HepG2 (cell line): Measurements from ENCODE around the gene C2. TPM values are rescaled to one million over a fixed set of nuclear protein-coding genes. Genes with fewer than 3 reads are reported as not detected.

ENCODE experiments used
- ADNP ChIP-seq: sonication (generic); formaldehyde crosslinking; IDR thresholded peaks from 2 replicates; pipeline ENCODE4 v1.4.0; 2020; ENCODE audit warnings: missing genetic modification reagents
- ARNT2 ChIP-seq: sonication (generic); formaldehyde crosslinking; IDR thresholded peaks from 2 replicates; pipeline ENCODE4 v1.8.0; 2022; ENCODE audit warnings: mild to moderate bottlenecking, low read depth, missing genetic modification reagents, moderate library complexity
- BHLHE40 ChIP-seq: IDR thresholded peaks from 2 replicates; pipeline ENCODE4 v1.6.1; 2011; ENCODE audit warnings: low read length, improper control_type of control experiment
- CENPX ChIP-seq: sonication (generic); formaldehyde crosslinking; IDR thresholded peaks from 2 replicates; pipeline ENCODE4 v1.9.0; 2021; ENCODE audit warnings: mild to moderate bottlenecking, missing genetic modification reagents, moderate library complexity
- ELF1 ChIP-seq: sonication (generic); formaldehyde crosslinking; IDR thresholded peaks from 2 replicates; pipeline ENCODE4 v1.4.0; 2020; ENCODE audit warnings: missing genetic modification reagents
- KDM3A ChIP-seq: IDR thresholded peaks from 2 replicates; pipeline ENCODE4 v1.6.1; 2018; ENCODE audit warnings: low read depth, missing compliant biosample characterization
- MTA3 ChIP-seq: sonication (generic); formaldehyde crosslinking; IDR thresholded peaks from 2 replicates; pipeline ENCODE4 v1.4.0; 2020; ENCODE audit warnings: missing genetic modification reagents
- PHB2 ChIP-seq: fragments of 450-650 bp; IDR thresholded peaks from 2 replicates; pipeline ENCODE4 v1.6.1; 2018; ENCODE audit not compliant: partially characterized antibody
- PRMT3 ChIP-seq: sonication (generic); formaldehyde crosslinking; IDR thresholded peaks from 2 replicates; pipeline ENCODE4 v1.8.1; 2022; ENCODE audit warnings: low read depth, mild to moderate bottlenecking, moderate library complexity, missing genetic modification reagents, borderline replicate concordance
- RAD51 ChIP-seq: fragments of 450-650 bp; IDR thresholded peaks from 2 replicates; pipeline ENCODE4 v1.6.1; 2016; ENCODE audit warnings: borderline replicate concordance
- RFXANK ChIP-seq: IDR thresholded peaks from 2 replicates; pipeline ENCODE4 v1.6.1; 2016
- SNAPC4 ChIP-seq: sonication (generic); formaldehyde crosslinking; IDR thresholded peaks from 2 replicates; pipeline ENCODE4 v1.4.0; 2020; ENCODE audit warnings: mild to moderate bottlenecking, missing genetic modification reagents
- TBX3 ChIP-seq: fragments of 450-650 bp; IDR thresholded peaks from 2 replicates; pipeline ENCODE4 v1.6.1; 2017; ENCODE audit warnings: antibody characterized with exemption, mild to moderate bottlenecking, inconsistent platforms, borderline replicate concordance
- YEATS4 ChIP-seq: sonication (generic); formaldehyde crosslinking; IDR thresholded peaks from 2 replicates; pipeline ENCODE4 v1.4.0; 2020; ENCODE audit warnings: missing genetic modification reagents, borderline replicate concordance
- ZC3H13 ChIP-seq: sonication (generic); formaldehyde crosslinking; IDR thresholded peaks from 2 replicates; pipeline ENCODE4 v1.8.1; 2023; ENCODE audit warnings: mild to moderate bottlenecking, missing genetic modification reagents, moderate library complexity
- ZMAT5 ChIP-seq: sonication (generic); formaldehyde crosslinking; IDR thresholded peaks from 2 replicates; pipeline ENCODE4 v1.5.0; 2020; ENCODE audit warnings: mild to moderate bottlenecking, low read depth, missing genetic modification reagents, borderline replicate concordance
- ZNF296 ChIP-seq: sonication (generic); formaldehyde crosslinking; conservative IDR thresholded peaks from 2 replicates; pipeline ENCODE4 v1.5.0; 2020; ENCODE audit warnings: mild to moderate bottlenecking, missing genetic modification reagents
- ZNF317 ChIP-seq: sonication (generic); formaldehyde crosslinking; IDR thresholded peaks from 2 replicates; pipeline ENCODE4 v1.5.0; 2020; ENCODE audit warnings: mild to moderate bottlenecking, missing genetic modification reagents
- ZNF333 ChIP-seq: sonication (generic); formaldehyde crosslinking; IDR thresholded peaks from 2 replicates; pipeline ENCODE4 v1.4.0; 2020; ENCODE audit warnings: mild to moderate bottlenecking, missing genetic modification reagents, borderline replicate concordance
- ZNF431 ChIP-seq: sonication (generic); formaldehyde crosslinking; IDR thresholded peaks from 2 replicates; pipeline ENCODE4 v1.9.0; 2022; ENCODE audit warnings: missing genetic modification reagents, low read depth, mild to moderate bottlenecking, borderline replicate concordance
- ZNF563 ChIP-seq: sonication (generic); formaldehyde crosslinking; IDR thresholded peaks from 2 replicates; pipeline ENCODE4 v1.8.0; 2022; ENCODE audit warnings: mild to moderate bottlenecking, moderate library complexity, missing genetic modification reagents
- ZNF616 ChIP-seq: sonication (generic); formaldehyde crosslinking; IDR thresholded peaks from 2 replicates; pipeline ENCODE4 v1.5.0; 2020; ENCODE audit warnings: low read depth, mild to moderate bottlenecking, missing genetic modification reagents
- ZSCAN21 ChIP-seq: sonication (generic); formaldehyde crosslinking; IDR thresholded peaks from 2 replicates; pipeline ENCODE4 v1.8.0; 2022; ENCODE audit warnings: mild to moderate bottlenecking, missing genetic modification reagents, moderate library complexity, borderline replicate concordance
- polyA plus RNA-seq, 8 experiments: library from polyadenylated mRNA; depleted of rRNA in 3 of 8; stranded (reverse) in 7 of 8; unstranded in 1 of 8; fragments of >200 nt; fragmentation: Illumina TruSeq in 4 of 8; extraction: Trizol in 4 of 8; gene quantifications; 2 replicates each; pipeline versions ENCODE4 v1.2.1 to v1.2.3, GENCODE V29; 2011 to 2016; ENCODE audit warnings: low read depth in 4 of 8, missing spikeins in 1 of 8, mixed read lengths in 1 of 8; ENCODE audit not compliant: insufficient read depth in 1 of 8
- total RNA-seq, 5 experiments: library from RNA; depleted of rRNA; stranded (reverse); fragments of >200 nt; fragmentation: Illumina TruSeq; extraction: Trizol; gene quantifications; 2 replicates each; pipeline ENCODE4 v1.2.3, GENCODE V29; 2016; ENCODE audit warnings: low read depth in 1 of 5
- TF ChIP-seq, protein P1 (sequence below): sonication (generic); formaldehyde crosslinking; IDR thresholded peaks from 2 replicates; pipeline ENCODE4 v1.8.0; 2022; ENCODE audit warnings: missing genetic modification reagents, mild to moderate bottlenecking, moderate library complexity, borderline replicate concordance

Gene C2
- total and polyA plus RNA-seq, 2 of the 13 experiments (the other 11 are each of a cell fraction or from before 2014, with no cell fraction given), result 165 to 307 TPM

DNA sequence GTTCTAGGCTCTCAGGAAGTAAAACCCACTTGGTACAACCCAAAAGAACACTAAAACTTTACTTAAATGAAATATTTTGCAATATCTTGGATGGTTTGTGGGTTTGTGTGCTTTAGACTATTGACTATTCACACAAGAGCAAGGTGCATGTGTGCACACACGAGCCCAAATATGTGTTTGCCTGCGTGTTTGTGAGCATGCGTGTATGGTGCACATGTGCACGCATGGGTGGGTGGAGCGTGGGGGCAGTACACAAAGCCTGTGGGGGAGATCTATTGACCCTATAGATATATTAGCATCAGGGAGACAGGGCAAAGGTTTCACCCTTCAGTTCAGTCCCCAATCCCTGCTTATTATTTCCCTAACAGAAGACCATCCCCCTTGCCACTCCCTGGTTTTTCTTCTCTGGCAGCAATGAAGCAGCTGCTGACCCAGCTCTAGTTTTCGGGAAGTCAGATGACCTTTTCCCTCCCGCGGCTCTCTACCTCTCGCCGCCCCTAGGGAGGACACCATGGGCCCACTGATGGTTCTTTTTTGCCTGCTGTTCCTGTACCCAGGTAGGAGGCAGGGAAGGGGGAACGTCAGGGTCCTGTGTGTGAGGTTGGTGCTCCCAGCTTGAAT is at the start of gene C2 (continued):
- TF ChIP-seq ADNP (CRISPR knock-in tag), result no peak
- TF ChIP-seq ARNT2 (CRISPR knock-in tag), result peak; percentile 76
- TF ChIP-seq ZC3H13 (CRISPR knock-in tag), result 0 out of 2 replicates have a peak, but pooled peaks have one; percentile 61
- TF ChIP-seq, protein P1, sequence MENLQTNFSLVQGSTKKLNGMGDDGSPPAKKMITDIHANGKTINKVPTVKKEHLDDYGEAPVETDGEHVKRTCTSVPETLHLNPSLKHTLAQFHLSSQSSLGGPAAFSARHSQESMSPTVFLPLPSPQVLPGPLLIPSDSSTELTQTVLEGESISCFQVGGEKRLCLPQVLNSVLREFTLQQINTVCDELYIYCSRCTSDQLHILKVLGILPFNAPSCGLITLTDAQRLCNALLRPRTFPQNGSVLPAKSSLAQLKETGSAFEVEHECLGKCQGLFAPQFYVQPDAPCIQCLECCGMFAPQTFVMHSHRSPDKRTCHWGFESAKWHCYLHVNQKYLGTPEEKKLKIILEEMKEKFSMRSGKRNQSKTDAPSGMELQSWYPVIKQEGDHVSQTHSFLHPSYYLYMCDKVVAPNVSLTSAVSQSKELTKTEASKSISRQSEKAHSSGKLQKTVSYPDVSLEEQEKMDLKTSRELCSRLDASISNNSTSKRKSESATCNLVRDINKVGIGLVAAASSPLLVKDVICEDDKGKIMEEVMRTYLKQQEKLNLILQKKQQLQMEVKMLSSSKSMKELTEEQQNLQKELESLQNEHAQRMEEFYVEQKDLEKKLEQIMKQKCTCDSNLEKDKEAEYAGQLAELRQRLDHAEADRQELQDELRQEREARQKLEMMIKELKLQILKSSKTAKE (CRISPR knock-in tag), result peak; percentile 74
- no peak; the same call in 1 of the 2 replicates for TF ChIP-seq ELF1 (CRISPR knock-in tag)
- peak; percentile 57; the same call in 1 of the 2 replicates for TF ChIP-seq KDM3A (CRISPR knock-in tag)
- TF ChIP-seq ZNF296 (CRISPR knock-in tag), result no peak
- 0 out of 2 replicates have a peak, but pooled peaks have one; percentile 40 for TF ChIP-seq ZNF563
- TF ChIP-seq RFXANK, result peak; percentile 89
- no peak for TF ChIP-seq ZNF317 (CRISPR knock-in tag)
- TF ChIP-seq SNAPC4, result no peak
- no peak for TF ChIP-seq ZNF616
- TF ChIP-seq ZNF431 (CRISPR knock-in tag), result peak; percentile 62; the same call in 1 of the 2 replicates
- no peak for TF ChIP-seq ZNF333 (CRISPR knock-in tag)
- TF ChIP-seq TBX3, result peak; percentile 94
- TF ChIP-seq BHLHE40, result peak; percentile 98
- no peak for TF ChIP-seq MTA3 (CRISPR knock-in tag)
- no peak for TF ChIP-seq ZSCAN21
- 0 out of 2 replicates have a peak, but pooled peaks have one; percentile 5 for TF ChIP-seq RAD51
- no peak for TF ChIP-seq PHB2
- TF ChIP-seq YEATS4, result peak; percentile 97
- TF ChIP-seq CENPX (CRISPR knock-in tag), result no peak
- no peak for TF ChIP-seq ZMAT5 (CRISPR knock-in tag)
- TF ChIP-seq PRMT3 (CRISPR knock-in tag), result no peak
